Activated CD8-positive, alpha-beta memory T cell treated with anti-CD3 and anti-CD28 coated beads, Interleukin-2, amount 50 U/mL, for 1 hour (primary cell): ENCODE data around the gene DARS2.
A peak's percentile ranks its signal among the peaks of the same experiment; 100 is the strongest.
"Not testable (repeated sequence)": the region's sequence is repeated elsewhere in the genome, so short reads cannot be mapped to it uniquely, and the experiment has no call there.

ENCODE experiments used
- DNase-seq: peaks from one replicate; pipeline ENCODE4 v3.0.0-alpha.2; 2020; ENCODE audit errors: extremely low read depth

The DARS2 gene

GRCh38 chr1:173862146-173862768, 37.8 kb downstream of the DARS2 start:
- not testable (repeated sequence) for DNase-seq

GRCh38 chr1:173862769-173863223, 38.3 kb downstream of the DARS2 start:
- DNase-seq, result no peak

- no peak for DNase-seq
Observed at GRCh38 chr1:173863224-173864161, 39.0 kb downstream of the DARS2 start.

- DNase-seq, result no peak
Observed at GRCh38 chr1:173864179-173864867, 39.9 kb downstream of the DARS2 start.

- no peak for DNase-seq
Observed at GRCh38 chr1:173865468-173866164, 41.1 kb downstream of the DARS2 start.

- no peak for DNase-seq
Observed at GRCh38 chr1:173866413-173867115, 42.1 kb downstream of the DARS2 start.

- no peak for DNase-seq
Observed at GRCh38 chr1:173867141-173867752, 42.8 kb downstream of the DARS2 start.

GRCh38 chr1:173867753-173868265, 43.3 kb downstream of the DARS2 start, which contains the start of gene GAS5:
Gene GAS5 (minus strand): TSS chr1:173867989.
- peak; percentile 99 for DNase-seq

- DNase-seq, result peak; percentile 64
Observed at GRCh38 chr1:173868266-173869020, 44.0 kb downstream of the DARS2 start, which contains the start of gene ZBTB37. Gene ZBTB37 (plus strand): TSS chr1:173868380. CDS start chr1:173870226, 1,846 bp downstream.

GRCh38 chr1:173869021-173869359, 44.5 kb downstream of the DARS2 start:
- no peak for DNase-seq

GRCh38 chr1:173870252-173871075, 46.0 kb downstream of the DARS2 start:
- no peak for DNase-seq

- no peak for DNase-seq
Observed at GRCh38 chr1:173871091-173871490, 46.6 kb downstream of the DARS2 start.

GRCh38 chr1:173871500-173871899, 47.0 kb downstream of the DARS2 start:
- no peak for DNase-seq

- DNase-seq, result no peak
Observed at GRCh38 chr1:173876732-173877131, 52.3 kb downstream of the DARS2 start.

GRCh38 chr1:173878251-173878650, 53.8 kb downstream of the DARS2 start:
- no peak for DNase-seq

GRCh38 chr1:173881117-173881516, 56.6 kb downstream of the DARS2 start:
- not testable (repeated sequence) for DNase-seq

GRCh38 chr1:173884701-173885100, 60.2 kb downstream of the DARS2 start:
- no peak for DNase-seq

GRCh38 chr1:173886746-173887611, 62.5 kb downstream of the DARS2 start:
- no peak for DNase-seq
